ENCODE data around the gene MBOAT1. TPM values are rescaled to one million over a fixed set of nuclear protein-coding genes. Genes with fewer than 3 reads are reported as not detected.

MBOAT1 gene
- total RNA-seq, 1 experiment from 2014 or later, result 9.9 TPM

GRCh38 chr6:20117474-20117873 is 94.8 kb downstream of the MBOAT1 start:
- H3K9me3 Mint-ChIP-seq, result no peaks in the 10 kb centered on the region
- H3K27me3 Mint-ChIP-seq (ENCODE audit: low read depth), result no peaks in the 10 kb centered on the region
- Histone ChIP-seq H3K4ac (ENCODE audit: low read depth, low read length) (no peak overlapping the region), H3K18ac (ENCODE audit: insufficient read length, low read depth, low read length) (no peak overlapping the region), H3K9ac (ENCODE audit: extremely low read depth, insufficient read length, low read length) (no peak overlapping the region), H3K4me2 (ENCODE audit: insufficient read depth, insufficient read length, low read length) (no peak overlapping the region), H3K27ac (ENCODE audit: insufficient read length, low read depth, low read length) (no peak overlapping the region), H4K8ac (replicated peaks; ENCODE audit: insufficient read length, low read depth, low read length) (no peak overlapping the region), H3K79me2 (ENCODE audit: insufficient read depth, low read length) (no peaks in the 10 kb centered on the region), H3K27me3 (ENCODE audit: insufficient read depth, low read length) (no peaks in the 10 kb centered on the region), H3K4me1 (ENCODE audit: insufficient read depth, low read length) (peaks cover 4% of the 10 kb centered on the region; the same call in 1 of the 2 replicates), H2BK20ac (ENCODE audit: low read depth, low read length, poor library complexity, severe bottlenecking) (no peak overlapping the region), H2AK5ac (ENCODE audit: insufficient read length, low read length) (no peak overlapping the region), H3T11ph (ENCODE audit: low read length) (no peak overlapping the region), H3K9me3 (ENCODE audit: control insufficient read depth, low read depth, low read length) (no peaks in the 10 kb centered on the region), H3K56ac (ENCODE audit: insufficient read length, low read depth, low read length) (no peak overlapping the region), H4K20me1 (ENCODE audit: control insufficient read depth, insufficient read depth, insufficient read length) (no peaks in the 10 kb centered on the region), H2BK120ac (ENCODE audit: low read depth, low read length, poor library complexity, severe bottlenecking) (no peak overlapping the region), H3K23me2 (ENCODE audit: insufficient read length, low read depth, low read length, poor library complexity, severe bottlenecking) (no peaks in the 10 kb centered on the region), H2BK5ac (ENCODE audit: insufficient read length, low read length) (no peak overlapping the region), H4K5ac (ENCODE audit: insufficient read length, low read depth, low read length) (no peak overlapping the region), H3K23ac (ENCODE audit: insufficient read length, low read depth, low read length) (no peak overlapping the region), H4K91ac (ENCODE audit: insufficient read length, low read depth, low read length) (no peak overlapping the region), H2AFZ (ENCODE audit: low read length) (no peak overlapping the region), H3K79me1 (ENCODE audit: insufficient read depth, low read depth, low read length, poor library complexity, severe bottlenecking) (no peaks in the 10 kb centered on the region), H3K14ac (ENCODE audit: insufficient read depth, low read length) (no peak overlapping the region), H2BK15ac (ENCODE audit: low read depth, low read length) (no peak overlapping the region), H2BK12ac (ENCODE audit: insufficient read length, low read depth, low read length) (no peak overlapping the region)
- DNase-seq, result peak; percentile 36
- peaks cover 0 to 6% (median 0%) of the 10 kb centered on the region in 3 experiments; a peak in 2 of 7 replicates for H3K36me3 Mint-ChIP-seq (ENCODE audit: insufficient read depth in 1 of 3, low read depth in 3 of 3)
- H3K4me1 Mint-ChIP-seq, result peaks cover 8 to 11% of the 10 kb centered on the region in 2 experiments
- H3K27ac Mint-ChIP-seq, result peak overlapping the region; percentile 10 to 72 (median 53); a peak in 4 of 7 replicates
- no peak for TF ChIP-seq CTCF (conservative IDR thresholded peaks at IDR 0.05)
- WGBS (ENCODE audit: extremely low coverage, insufficient read length, low lambda C conversion rate), result no CpG with 5 or more reads among the region's 3 CpGs
- H3K4me3 Mint-ChIP-seq, result no peak overlapping the region
